PC-9 (cell line): ENCODE data around the gene SERPINF2.

Experiments used
- CTCF ChIP-seq: fragments of 200-600 bp; sonication (generic); conservative IDR thresholded peaks from 2 replicates; pipeline ENCODE4 v1.6.1; 2017; ENCODE audit warnings: mixed run types, antibody characterized with exemption, mild to moderate bottlenecking, moderate library complexity
- EZH2 ChIP-seq: fragments of 200-600 bp; sonication (generic); IDR thresholded peaks from 2 replicates; pipeline ENCODE4 v1.8.0; 2017; ENCODE audit warnings: antibody characterized with exemption, low read depth

GRCh38 chr17:1707107-1707506 lies 35.6 kb upstream of the SERPINF2 start:
- no peak for TF ChIP-seq CTCF
- TF ChIP-seq EZH2 = no peak
